Raji (cell line): ENCODE measurements around the gene RPS14.

ENCODE experiments used
- POLR2A ChIP-seq: IDR thresholded peaks from 2 replicates; pipeline ENCODE4 v1.6.1; 2011; ENCODE audit warnings: low read depth, low read length, control low read depth; ENCODE audit not compliant: insufficient read depth

The RPS14 gene

DNA sequence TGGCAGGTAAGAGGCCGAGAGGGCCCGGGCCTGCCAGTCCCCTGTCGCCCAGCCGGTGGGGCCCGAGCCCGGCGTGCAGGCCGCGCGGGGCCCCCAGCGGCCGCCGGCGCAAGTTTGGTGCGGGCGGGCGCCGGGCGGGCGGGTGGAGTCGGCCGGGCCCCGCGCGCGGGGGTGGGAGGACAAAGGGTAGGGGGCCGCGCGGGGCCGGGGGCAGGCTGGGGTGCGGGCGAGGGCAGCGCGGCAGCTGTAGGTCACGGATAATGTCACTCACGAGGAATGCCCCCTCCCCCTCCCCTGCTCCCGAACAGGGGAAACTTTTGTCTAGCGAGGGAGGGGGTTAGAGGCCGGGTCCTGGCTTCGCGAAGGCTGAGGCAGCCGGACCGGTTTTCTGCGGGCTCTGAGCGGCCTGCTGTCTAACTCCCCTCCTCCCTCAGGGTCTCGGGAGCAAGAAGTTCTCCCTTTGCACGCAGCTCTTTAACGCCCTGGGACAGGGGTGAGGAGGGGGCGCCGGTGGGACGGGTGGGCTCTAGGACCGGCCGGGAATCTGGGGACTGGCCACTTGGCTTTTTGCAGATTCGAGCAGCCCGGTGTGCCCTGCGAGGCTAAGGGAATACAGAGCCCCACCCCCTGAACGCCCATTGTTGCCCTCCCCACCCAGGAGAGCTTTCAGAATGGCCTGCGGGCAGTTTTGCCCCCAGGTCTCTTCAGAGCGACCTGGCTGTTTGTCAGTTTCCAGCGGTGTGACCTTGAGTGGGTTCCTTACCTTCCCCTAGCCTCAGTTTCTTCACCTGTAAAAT is 37.1 kb upstream of the RPS14 start:
- peak; percentile 39; the same call in 1 of the 2 replicates for TF ChIP-seq POLR2A

DNA sequence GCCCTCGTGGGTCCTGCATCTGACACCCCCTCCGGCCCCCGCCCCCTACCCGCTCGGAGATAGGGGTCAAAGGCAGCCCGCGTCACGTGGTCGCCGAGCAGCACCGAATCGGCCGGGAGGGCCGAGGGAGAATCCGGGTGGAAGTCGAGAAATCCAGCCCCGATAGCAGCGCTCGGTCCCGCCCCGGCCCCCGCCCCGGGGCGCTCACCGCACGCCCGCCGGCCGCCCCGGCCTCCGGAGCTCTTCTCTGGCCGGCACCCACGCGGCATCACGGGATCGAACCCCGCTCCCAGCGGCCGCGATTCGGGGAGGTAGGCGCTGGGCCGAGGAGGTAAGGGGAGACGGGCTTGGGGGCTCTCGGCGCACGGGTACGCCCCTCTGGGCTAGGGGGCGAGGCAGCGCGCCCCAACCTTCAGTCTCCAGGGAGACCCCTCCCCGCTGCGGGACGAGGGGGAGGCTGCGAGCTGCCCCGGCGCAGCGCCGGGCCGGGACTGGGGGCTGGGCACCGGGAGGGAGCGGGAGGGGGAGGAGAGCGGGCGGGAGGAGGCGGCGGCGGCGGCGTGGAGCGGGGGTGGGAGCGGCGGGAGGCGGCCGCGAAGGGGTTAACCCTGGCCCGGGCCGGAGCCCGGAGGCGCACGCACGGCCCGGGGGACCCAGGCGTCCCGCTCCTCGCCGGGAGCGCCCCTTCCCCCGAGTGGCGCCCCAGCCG is 36.3 kb upstream of the RPS14 start:
- peak; percentile 48 for TF ChIP-seq POLR2A

DNA sequence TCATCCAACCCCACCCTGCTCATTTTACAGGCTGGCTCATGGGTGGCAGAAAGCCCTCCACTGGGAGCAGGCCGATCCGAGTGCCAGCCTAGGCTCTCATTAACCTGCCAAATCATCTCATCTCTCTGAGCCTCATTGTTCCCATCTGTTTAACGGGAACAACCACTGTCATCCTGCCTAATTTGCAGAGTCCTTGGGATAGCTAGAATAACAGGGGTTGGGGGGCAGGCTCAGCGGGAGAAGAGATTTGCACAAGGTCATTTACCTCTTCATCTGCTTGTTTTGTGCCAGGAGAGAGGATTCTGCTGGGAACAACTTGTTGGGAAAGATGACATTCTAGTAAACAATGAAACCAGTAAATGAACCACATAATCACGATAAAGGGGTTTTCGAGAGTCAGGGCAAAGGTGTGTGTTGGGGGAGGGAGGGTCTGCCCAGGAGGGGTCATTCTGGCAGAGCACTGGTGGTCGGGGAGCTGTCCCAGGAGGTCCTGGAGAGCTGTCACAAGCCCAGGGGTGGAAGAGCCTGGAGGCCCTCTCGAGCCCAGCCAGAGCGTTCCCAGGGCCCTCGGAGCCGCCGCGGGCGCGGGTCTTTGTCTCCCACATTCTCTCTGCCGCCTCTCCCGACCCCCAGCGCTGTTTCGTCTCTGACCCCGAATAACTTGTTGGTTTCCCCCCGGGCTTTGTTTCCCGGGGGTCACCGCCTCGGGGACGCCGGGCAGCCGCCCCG is 35.6 kb upstream of the RPS14 start:
- no peak for TF ChIP-seq POLR2A

DNA sequence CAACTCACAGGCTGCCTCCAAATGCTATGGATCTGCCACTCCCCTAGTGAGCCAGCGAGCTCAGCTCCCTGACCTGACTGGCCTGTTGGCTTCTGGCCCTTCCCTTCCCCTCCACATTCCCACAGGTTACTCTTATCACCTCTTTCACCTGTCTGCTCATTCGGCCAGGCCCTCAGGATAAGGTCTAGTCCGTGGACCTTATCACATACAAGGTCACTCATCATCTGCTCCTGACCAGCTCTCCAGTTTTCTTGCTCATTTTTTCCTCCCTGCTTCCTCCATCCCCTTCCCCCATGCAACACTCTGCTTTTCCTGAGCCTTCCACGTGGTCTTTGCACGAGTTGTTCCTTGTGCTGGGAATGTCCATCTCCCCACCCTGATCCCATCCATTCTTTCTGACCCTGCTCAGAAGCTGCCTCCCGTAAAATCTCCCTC is 32.5 kb upstream of the RPS14 start:
- TF ChIP-seq POLR2A: no peak

DNA sequence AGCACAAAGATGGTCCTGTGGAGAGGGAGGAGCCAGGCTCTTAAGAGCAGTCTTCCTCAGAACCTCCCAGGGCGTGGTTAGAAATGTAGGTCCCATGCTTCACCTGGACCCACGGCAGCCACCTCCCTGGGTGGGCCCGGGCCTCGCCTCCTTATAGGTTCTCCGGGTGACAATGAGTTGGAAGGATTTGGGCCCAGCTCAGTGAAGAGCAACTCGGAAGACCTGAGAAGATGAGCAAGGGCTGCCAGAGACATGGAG is 32.1 kb upstream of the RPS14 start:
- TF ChIP-seq POLR2A: no peak

DNA sequence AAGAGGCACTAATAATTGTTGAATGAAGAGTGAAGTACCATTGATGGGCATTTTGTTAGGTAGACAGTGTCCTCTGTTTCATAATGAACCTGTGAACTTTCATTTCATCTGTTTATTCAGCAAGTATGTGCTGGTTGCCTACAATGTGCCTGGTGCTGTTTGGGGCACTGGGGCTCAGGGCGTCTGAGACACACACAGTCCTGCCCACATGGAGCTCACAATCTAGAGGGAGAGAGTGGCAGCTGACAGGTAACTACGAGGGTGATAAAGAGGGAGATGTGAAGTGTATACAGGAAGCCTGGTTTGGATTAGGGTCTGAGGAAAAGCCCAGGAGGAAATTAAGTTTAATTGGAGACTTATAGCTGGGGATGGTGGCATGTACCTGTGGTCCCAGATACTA is 29.9 kb upstream of the RPS14 start:
- no peak for TF ChIP-seq POLR2A

DNA sequence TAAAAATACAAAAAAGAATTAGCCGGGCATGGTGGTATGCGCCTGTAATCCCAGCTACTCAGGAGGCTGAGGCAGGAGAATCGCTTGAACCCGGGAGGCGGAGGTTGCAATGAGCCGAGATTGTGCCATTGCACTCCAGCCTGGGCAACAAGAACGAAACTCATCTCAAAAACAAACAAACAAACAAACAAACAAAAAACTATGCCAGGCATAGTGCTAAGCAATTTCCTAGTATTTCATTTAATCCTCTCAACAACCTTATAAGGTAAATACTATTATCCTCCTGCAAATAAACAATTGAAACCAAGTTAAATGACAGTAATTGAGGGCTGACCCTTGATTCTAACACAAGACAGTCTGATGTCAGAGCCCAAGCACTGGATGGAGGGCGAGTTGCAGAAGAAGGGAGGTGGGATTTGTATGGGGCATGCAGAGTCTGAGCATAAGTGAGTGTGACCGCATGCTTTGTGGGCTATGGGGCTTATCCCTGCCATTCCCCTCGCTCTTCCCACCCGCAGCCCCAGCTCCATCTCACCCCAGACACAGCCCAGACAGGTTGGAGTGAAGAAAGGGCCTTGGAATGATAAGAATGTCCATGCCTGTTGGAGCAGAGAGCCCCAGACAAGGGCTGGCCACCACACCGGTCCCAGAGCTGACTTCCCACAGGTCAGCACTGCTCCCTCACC is 24.3 kb upstream of the RPS14 start:
- TF ChIP-seq POLR2A: no peak

DNA sequence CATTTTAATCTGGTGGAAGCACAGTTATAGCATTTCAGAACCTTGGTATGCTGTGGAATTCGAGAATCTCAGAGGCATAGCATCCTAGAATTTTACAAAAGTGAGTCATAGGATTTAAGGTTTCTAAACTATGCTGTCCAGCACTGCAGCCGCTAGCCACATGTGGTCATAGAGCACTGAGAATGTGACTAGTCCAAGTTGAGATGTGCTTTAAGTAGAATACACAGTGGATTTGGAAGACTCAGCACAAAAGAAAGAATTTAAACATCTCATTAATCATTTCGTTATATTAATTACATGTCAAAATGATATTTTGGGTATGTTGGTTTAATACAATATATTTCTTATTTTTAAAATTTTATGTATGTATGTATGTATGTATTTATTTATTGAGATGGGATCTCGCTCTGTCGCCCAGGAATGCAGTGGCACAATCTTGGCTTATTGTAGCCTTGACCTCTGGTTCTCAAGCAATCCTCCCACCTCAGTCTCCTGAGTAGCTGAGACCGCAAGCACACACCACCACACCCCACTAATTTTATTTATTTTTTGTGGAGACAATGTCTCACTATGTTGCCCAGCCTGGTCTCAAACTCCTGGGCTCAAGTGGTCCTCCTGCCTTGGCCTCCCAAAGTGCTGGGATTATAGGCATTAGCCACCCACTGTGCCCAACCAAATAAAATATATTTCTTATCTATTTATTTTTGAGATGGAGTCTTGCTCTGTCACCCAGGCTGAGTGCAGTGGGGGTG is 20.4 kb upstream of the RPS14 start:
- no peak for TF ChIP-seq POLR2A

DNA sequence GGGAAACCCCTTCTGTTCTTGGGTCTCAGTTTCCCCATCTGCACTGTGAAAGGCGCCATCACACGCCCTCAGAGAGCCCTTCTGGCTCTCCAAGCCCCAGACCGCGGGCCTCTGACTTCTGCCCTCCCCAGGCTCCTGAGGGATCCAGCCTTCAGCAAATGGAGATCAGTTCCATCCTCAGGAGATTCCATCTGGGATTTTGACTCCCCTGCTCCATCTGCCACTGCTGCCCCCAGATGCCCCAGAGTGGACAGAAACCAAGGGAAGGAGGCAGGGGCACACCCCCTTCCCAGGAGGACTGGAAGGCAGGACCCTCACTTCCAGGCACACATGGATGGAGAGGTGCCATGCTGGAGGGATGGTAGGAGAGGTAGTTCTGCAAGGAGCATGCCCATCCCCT is 18.7 kb upstream of the RPS14 start:
- TF ChIP-seq POLR2A: no peak

DNA sequence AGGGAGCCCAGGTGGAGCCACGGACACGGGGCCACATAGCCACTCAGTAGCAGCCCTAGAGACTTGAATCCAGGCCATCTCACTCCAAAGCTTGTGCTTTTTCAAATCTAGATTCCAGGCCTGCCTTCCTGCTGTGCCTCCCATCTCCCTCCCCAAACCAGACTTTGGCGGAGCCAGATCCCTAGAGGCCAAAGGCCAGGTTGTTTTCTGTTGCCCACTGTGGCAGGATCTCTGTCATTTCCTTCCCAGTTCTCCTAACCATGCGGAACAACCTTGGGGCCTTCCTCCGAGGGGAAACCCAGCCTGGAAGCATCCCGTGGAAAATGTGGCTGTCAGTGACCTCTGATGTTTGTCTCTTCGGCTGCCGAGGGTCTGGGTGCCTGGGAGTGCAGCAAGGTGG is 16.4 kb upstream of the RPS14 start:
- no peak for TF ChIP-seq POLR2A

DNA sequence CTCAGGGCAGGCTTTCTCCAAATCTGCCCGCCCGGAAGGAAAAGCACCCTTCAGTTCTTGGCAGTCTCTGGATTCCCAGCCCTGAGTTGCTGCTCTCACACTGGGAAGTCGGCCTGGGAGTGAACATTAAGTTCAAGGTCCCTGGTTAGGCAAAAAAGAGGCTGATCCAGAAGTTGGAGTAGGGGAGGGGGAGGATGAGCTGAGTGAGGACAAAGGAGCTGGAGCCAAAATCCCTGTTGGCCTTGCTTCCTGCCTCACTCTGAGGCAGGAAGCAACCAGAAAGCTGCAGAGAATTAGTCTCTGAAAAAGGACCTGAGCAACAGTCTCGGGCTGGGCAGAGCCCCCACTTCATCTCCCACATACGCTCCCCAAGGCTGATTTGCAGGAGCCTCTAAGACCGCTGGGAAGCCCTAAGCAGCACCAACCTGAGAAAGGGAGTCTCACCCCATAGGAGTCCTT is 15.0 kb upstream of the RPS14 start:
- TF ChIP-seq POLR2A: no peak

DNA sequence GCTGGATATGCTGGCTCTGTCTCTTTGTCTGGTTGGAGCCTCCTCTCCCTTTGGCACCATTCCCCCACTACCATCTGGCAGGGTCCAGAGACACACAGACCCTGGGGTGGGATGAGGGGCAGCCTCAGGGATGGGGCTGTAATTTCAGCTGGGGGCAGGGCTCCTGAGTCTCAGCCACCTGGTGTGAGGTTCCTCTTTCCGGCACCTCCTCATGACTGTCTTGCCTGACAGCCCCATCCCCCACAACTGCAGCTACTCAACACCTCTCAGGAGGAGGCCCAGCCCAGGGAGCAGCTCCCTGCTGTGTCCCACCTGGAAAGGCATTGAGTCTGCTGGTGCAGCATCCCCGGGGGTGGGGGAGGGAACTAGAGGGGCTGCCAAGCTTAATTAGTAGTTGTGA is 11.7 kb upstream of the RPS14 start:
- TF ChIP-seq POLR2A: peak; percentile 50

DNA sequence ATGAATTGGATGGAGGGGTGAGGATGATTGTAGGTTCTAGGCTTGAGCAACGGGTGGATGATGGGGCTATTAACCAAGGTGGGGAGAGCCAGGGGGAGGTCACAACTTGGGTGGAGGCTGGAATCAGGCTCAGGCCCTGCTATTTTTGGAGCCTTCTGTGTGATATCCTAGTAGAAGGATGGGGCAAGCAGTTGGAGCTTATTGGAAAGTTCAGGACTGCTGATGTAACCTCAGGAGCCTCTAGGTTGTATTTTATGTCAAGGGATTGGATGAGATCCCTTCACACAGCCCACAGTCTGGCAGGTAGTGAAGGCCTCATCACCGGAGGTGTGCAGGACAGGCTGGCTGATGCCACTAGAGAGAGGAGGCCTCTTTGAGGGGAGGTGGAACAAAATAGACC is 11.2 kb upstream of the RPS14 start:
- TF ChIP-seq POLR2A: no peak

DNA sequence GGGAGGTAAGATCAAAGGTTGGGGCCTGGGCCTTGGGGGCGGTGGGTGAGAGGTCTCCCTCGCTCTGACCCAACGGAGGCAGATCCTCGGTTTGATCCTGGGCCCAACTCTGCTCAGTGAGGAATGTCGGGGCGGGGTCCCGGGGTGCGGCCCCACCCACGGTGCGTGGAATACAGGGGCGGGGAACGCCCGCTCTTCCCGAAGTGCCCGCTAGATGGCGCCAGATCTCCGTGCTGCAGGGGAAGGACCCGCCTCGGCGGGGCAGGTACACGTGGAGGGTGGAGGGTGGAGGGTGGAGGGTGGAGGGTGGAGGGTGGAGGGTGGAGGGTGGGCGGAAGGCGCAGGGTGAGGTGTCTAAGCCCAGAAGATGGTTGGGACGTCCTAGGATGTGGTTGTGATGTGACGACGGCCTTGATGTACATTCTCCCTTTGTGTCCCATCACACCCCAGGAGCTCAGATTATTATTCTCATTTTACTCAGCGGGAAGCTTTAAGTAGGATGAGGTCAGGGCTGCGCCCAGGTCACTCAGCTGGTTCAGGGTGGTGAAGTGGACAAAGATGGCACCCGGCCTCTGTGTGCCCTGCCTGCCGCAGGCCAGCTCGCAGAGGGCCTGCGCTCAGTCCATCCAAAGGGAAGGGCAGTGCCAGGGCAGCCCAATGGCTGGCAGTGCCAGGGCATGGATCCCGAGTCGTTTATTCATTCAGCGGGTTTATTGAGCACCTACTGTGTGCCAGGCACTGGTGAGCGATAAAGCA is 9.4 kb upstream of the RPS14 start:
- no peak for TF ChIP-seq POLR2A

DNA sequence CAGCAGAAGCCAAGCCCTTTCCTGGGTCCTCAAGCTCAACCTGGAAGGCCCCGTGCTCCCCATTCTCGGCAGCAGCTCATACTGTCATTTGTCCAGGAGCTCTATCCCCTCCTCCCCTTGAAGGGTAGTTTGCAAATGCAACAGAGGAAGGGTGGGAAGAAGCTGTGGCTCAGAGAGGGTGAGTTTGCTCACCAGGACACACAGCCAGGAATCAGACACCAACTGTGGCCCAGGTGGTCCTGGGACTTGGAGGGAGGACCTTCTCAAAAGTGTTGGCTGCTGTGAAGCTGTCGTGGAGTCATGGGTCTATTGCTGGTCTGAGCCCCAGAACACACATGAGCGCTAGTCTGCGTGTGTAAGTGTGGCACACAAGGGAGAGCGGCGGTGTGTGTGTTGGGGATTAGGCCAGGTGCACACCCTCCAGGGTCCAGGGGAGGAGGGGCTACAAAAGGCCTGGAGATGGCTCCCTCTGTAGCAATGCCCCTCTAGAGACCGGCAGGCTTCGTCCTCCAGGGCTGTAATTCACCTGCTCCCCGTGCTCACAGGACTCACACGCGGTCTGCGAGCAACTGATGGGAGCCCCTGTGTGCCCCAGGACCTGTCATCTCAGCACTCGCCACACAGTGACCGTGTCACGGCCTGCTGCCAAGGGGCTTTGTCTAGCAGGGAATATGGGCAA is 8.2 kb upstream of the RPS14 start:
- TF ChIP-seq POLR2A: no peak
